ENCODE data around the gene CDH23. TPM values are rescaled to one million over a fixed set of nuclear protein-coding genes. Genes with fewer than 3 reads are reported as not detected.

CDH23 gene
- total RNA-seq, 1 experiment from 2014 or later, result 2.1 TPM

DNA sequence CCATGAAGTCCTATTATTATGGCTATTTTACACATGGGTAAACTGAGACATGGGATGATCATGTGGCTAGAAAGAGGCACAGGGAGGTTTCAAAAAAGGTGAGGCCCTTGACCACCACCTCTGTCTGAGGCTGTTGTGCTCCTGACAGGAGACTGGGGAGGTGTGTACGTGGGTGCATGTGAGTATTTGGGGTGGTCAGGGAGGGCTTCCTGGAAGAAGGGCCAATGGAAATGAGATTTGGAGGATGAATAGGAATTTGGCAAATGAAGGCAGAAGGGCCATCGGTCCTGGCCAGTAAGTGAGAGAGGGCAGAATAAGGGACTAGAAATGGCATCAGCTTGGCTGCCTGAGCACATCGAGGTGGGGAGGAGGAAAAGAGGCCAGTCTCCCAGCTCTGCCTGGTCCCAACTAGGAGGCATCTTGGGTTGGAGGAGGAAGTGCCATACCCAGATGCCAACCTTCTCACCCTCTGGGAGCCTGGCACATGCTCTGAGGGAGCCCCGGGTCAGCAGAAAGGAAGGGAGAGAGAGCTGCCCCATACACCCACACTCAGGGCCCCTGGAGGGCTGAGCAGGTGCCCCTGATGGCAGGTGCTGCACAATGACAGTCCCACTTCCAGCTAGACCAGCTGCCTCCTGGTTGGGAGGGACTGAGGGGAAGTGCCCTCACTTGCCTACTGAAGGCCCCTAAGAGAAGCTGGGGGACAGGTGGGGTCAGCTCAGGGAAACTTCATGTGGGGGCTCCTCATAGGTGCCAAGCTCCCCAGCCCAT lies 47.7 kb downstream of the CDH23 start:
- DNase-seq, result no peak
- no peak overlapping the region for H2AFZ ChIP-seq (ENCODE audit: low read length)
- H3K9me2 ChIP-seq (replicated peaks; ENCODE audit: insufficient read depth, low read length), result no peaks in the 10 kb centered on the region
- no peak overlapping the region for H3K4me2 ChIP-seq (ENCODE audit: low read depth, low read length, poor library complexity, severe bottlenecking)
- H3K9me3 ChIP-seq (ENCODE audit: low read length), result no peaks in the 10 kb centered on the region
- no peaks in the 10 kb centered on the region for H4K20me1 ChIP-seq (ENCODE audit: insufficient read depth, low read depth, low read length)
- H3K36me3 ChIP-seq (ENCODE audit: insufficient read depth, low read length), result no peaks in the 10 kb centered on the region
- no peaks in the 10 kb centered on the region for H3K27me3 ChIP-seq (ENCODE audit: low read length)
- H3K9ac ChIP-seq (ENCODE audit: low read length), result no peak overlapping the region
- no peaks in the 10 kb centered on the region for H3K79me2 ChIP-seq (ENCODE audit: low read length)
- H3K27ac ChIP-seq (ENCODE audit: low read length), result no peak overlapping the region
- H3K4me3 ChIP-seq (ENCODE audit: low read length), result no peak overlapping the region
- no peaks in the 10 kb centered on the region for H3K4me1 ChIP-seq (ENCODE audit: low read length)

DNA sequence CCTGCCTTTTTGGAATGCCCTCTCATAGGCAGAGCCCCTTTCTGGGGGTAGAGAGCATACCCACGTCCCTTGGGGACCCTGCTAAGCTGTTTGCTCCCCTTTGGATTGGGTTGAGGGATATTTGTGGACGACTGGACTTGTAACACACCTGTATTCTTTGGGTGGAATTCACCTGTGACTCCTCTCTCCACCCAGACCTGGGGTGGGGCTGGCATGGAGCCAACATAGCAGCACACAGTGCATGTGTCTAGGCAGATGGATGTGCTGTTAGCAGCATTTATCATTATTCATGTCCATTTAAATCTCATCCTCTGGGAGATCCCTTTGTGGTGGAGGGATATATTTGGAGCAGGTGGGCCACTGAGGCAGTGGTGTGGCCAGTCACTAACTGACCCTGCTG lies 51.0 kb downstream of the CDH23 start:
- Histone ChIP-seq H3K36me3 (ENCODE audit: insufficient read depth, low read length) (no peaks in the 10 kb centered on the region), H3K4me1 (ENCODE audit: low read length) (no peaks in the 10 kb centered on the region), H3K79me2 (ENCODE audit: low read length) (no peaks in the 10 kb centered on the region), H3K27ac (ENCODE audit: low read length) (no peak overlapping the region), H3K4me2 (ENCODE audit: low read depth, low read length, poor library complexity, severe bottlenecking) (no peak overlapping the region), H3K9me2 (replicated peaks; ENCODE audit: insufficient read depth, low read length) (no peaks in the 10 kb centered on the region), H3K27me3 (ENCODE audit: low read length) (no peaks in the 10 kb centered on the region), H3K9ac (ENCODE audit: low read length) (no peak overlapping the region), H3K4me3 (ENCODE audit: low read length) (no peak overlapping the region), H3K9me3 (ENCODE audit: low read length) (no peaks in the 10 kb centered on the region), H2AFZ (ENCODE audit: low read length) (no peak overlapping the region), H4K20me1 (ENCODE audit: insufficient read depth, low read depth, low read length) (no peaks in the 10 kb centered on the region)
- no peak for DNase-seq

- no peaks in the 10 kb centered on the region for H3K27me3 ChIP-seq (ENCODE audit: low read length)
- no peak for DNase-seq
These were observed 51.4 kb downstream of the CDH23 start for GRCh38 chr10:71448146-71448545.

GRCh38 chr10:71449026-71449425 lies 52.3 kb downstream of the CDH23 start:
- Histone ChIP-seq H3K79me2 (ENCODE audit: low read length) (no peaks in the 10 kb centered on the region), H3K27ac (ENCODE audit: low read length) (no peak overlapping the region), H3K4me2 (ENCODE audit: low read depth, low read length, poor library complexity, severe bottlenecking) (no peak overlapping the region), H3K4me1 (ENCODE audit: low read length) (no peaks in the 10 kb centered on the region), H3K9me3 (ENCODE audit: low read length) (no peaks in the 10 kb centered on the region), H3K4me3 (ENCODE audit: low read length) (no peak overlapping the region), H3K36me3 (ENCODE audit: insufficient read depth, low read length) (no peaks in the 10 kb centered on the region), H3K27me3 (ENCODE audit: low read length) (no peaks in the 10 kb centered on the region), H4K20me1 (ENCODE audit: insufficient read depth, low read depth, low read length) (no peaks in the 10 kb centered on the region), H3K9me2 (replicated peaks; ENCODE audit: insufficient read depth, low read length) (no peaks in the 10 kb centered on the region), H3K9ac (ENCODE audit: low read length) (no peak overlapping the region), H2AFZ (ENCODE audit: low read length) (no peak overlapping the region)
- DNase-seq, result no peak

More at GRCh38 chr10:71448146-71448545, 51.4 kb downstream of the CDH23 start:
- Histone ChIP-seq H3K4me2 (ENCODE audit: low read depth, low read length, poor library complexity, severe bottlenecking) (no peak overlapping the region), H3K36me3 (ENCODE audit: insufficient read depth, low read length) (no peaks in the 10 kb centered on the region), H3K9me2 (replicated peaks; ENCODE audit: insufficient read depth, low read length) (no peaks in the 10 kb centered on the region), H3K9ac (ENCODE audit: low read length) (no peak overlapping the region), H3K9me3 (ENCODE audit: low read length) (no peaks in the 10 kb centered on the region), H3K4me1 (ENCODE audit: low read length) (no peaks in the 10 kb centered on the region), H3K27ac (ENCODE audit: low read length) (no peak overlapping the region), H3K4me3 (ENCODE audit: low read length) (no peak overlapping the region), H3K79me2 (ENCODE audit: low read length) (no peaks in the 10 kb centered on the region), H2AFZ (ENCODE audit: low read length) (no peak overlapping the region), H4K20me1 (ENCODE audit: insufficient read depth, low read depth, low read length) (no peaks in the 10 kb centered on the region)

DNA sequence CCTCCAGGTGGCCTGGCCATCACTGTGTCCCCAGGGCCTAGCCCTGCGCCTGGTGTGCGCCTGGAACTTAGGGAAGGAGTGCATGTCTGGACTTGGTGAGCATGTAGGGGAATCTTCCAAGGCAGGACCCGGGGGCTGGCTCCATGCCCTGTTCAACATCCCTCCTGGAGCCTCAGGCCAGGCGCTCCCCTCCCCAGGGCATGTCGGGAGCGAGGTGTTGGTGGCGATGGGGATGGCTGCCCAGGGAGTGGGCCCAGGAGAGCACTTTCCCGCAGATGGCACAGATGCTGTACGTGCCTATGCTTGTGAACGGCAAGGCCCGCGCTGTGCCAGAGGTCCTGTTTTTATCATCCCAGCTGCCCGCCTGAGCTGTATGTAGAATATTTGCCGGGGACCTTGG lies 55.0 kb downstream of the CDH23 start:
- Histone ChIP-seq H3K36me3 (ENCODE audit: insufficient read depth, low read length) (no peaks in the 10 kb centered on the region), H3K4me2 (ENCODE audit: low read depth, low read length, poor library complexity, severe bottlenecking) (no peak overlapping the region), H3K4me3 (ENCODE audit: low read length) (no peak overlapping the region), H3K9ac (ENCODE audit: low read length) (no peak overlapping the region), H3K79me2 (ENCODE audit: low read length) (no peaks in the 10 kb centered on the region), H4K20me1 (ENCODE audit: insufficient read depth, low read depth, low read length) (no peaks in the 10 kb centered on the region), H3K27me3 (ENCODE audit: low read length) (no peaks in the 10 kb centered on the region), H3K27ac (ENCODE audit: low read length) (no peak overlapping the region), H3K9me3 (ENCODE audit: low read length) (no peaks in the 10 kb centered on the region), H3K9me2 (replicated peaks; ENCODE audit: insufficient read depth, low read length) (no peaks in the 10 kb centered on the region), H2AFZ (ENCODE audit: low read length) (no peak overlapping the region), H3K4me1 (ENCODE audit: low read length) (no peaks in the 10 kb centered on the region)
- DNase-seq, result no peak

GRCh38 chr10:71453186-71453585 lies 56.5 kb downstream of the CDH23 start:
- H4K20me1 ChIP-seq (ENCODE audit: insufficient read depth, low read depth, low read length), result no peaks in the 10 kb centered on the region
- H3K4me2 ChIP-seq (ENCODE audit: low read depth, low read length, poor library complexity, severe bottlenecking), result no peak overlapping the region
- DNase-seq, result no peak
- H2AFZ ChIP-seq (ENCODE audit: low read length), result no peak overlapping the region
- H3K9me2 ChIP-seq (replicated peaks; ENCODE audit: insufficient read depth, low read length), result no peaks in the 10 kb centered on the region
- H3K4me1 ChIP-seq (ENCODE audit: low read length), result no peaks in the 10 kb centered on the region
- no peaks in the 10 kb centered on the region for H3K27me3 ChIP-seq (ENCODE audit: low read length)
- H3K36me3 ChIP-seq (ENCODE audit: insufficient read depth, low read length), result no peaks in the 10 kb centered on the region
- H3K27ac ChIP-seq (ENCODE audit: low read length), result no peak overlapping the region
- H3K9ac ChIP-seq (ENCODE audit: low read length), result no peak overlapping the region
- no peaks in the 10 kb centered on the region for H3K9me3 ChIP-seq (ENCODE audit: low read length)
- no peaks in the 10 kb centered on the region for H3K79me2 ChIP-seq (ENCODE audit: low read length)
- no peak overlapping the region for H3K4me3 ChIP-seq (ENCODE audit: low read length)

DNA sequence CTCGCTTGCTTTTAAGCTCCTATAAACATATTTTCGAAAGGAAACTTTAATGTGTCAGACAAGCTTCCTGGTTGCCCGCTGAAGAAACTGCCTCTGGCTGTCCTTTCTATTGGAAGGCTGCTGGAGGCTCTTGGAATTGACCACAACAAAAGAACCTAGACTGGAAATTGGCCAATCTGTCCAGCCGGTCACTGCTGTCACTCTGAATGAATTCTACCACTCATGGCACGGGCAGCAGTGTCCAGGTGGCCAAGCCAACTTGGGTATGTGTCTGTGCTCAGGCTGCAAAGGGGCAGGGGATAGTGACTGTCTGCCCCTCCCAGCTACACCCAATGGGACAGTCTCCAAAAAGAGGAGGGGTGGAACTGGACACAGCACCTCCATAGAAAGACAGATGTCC lies 57.6 kb downstream of the CDH23 start:
- H3K36me3 ChIP-seq (ENCODE audit: insufficient read depth, low read length), result no peaks in the 10 kb centered on the region
- no peaks in the 10 kb centered on the region for H3K9me2 ChIP-seq (replicated peaks; ENCODE audit: insufficient read depth, low read length)
- H4K20me1 ChIP-seq (ENCODE audit: insufficient read depth, low read depth, low read length), result no peaks in the 10 kb centered on the region
- H3K27ac ChIP-seq (ENCODE audit: low read length), result no peak overlapping the region
- DNase-seq, result no peak
- H3K4me1 ChIP-seq (ENCODE audit: low read length), result no peaks in the 10 kb centered on the region
- H2AFZ ChIP-seq (ENCODE audit: low read length), result no peak overlapping the region
- H3K9ac ChIP-seq (ENCODE audit: low read length), result no peak overlapping the region
- H3K9me3 ChIP-seq (ENCODE audit: low read length), result no peaks in the 10 kb centered on the region
- H3K27me3 ChIP-seq (ENCODE audit: low read length), result no peaks in the 10 kb centered on the region
- H3K4me3 ChIP-seq (ENCODE audit: low read length), result no peak overlapping the region
- H3K79me2 ChIP-seq (ENCODE audit: low read length), result no peaks in the 10 kb centered on the region
- no peak overlapping the region for H3K4me2 ChIP-seq (ENCODE audit: low read depth, low read length, poor library complexity, severe bottlenecking)

DNA sequence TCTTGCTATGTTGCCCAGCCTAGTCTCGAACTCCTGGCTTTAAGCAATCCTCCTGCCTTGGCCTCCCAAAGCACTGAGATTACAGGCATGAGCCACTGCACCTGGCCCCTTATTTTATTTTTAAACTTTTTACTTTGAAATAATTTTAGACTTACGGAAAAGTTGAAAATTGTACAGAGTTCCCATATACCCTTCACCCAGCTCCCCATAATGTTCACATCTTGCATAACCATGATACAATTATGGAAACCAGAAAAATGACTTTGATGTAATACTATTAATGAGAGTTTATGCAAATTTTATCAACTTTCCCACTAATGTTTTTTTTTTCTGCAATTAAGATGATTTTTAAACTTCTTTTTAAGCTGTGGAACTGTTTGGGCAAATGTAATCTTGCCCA lies 58.3 kb downstream of the CDH23 start:
- Histone ChIP-seq H3K4me3 (ENCODE audit: low read length) (no peak overlapping the region), H3K79me2 (ENCODE audit: low read length) (no peaks in the 10 kb centered on the region)

More for the DNA sequence above, 58.3 kb downstream of the CDH23 start:
- H3K9ac ChIP-seq (ENCODE audit: low read length), result no peak overlapping the region
- DNase-seq, result no peak
- H4K20me1 ChIP-seq (ENCODE audit: insufficient read depth, low read depth, low read length), result no peaks in the 10 kb centered on the region
- no peak overlapping the region for H2AFZ ChIP-seq (ENCODE audit: low read length)
- H3K27ac ChIP-seq (ENCODE audit: low read length), result no peak overlapping the region
- no peaks in the 10 kb centered on the region for H3K9me2 ChIP-seq (replicated peaks; ENCODE audit: insufficient read depth, low read length)
- no peaks in the 10 kb centered on the region for H3K9me3 ChIP-seq (ENCODE audit: low read length)
- H3K4me1 ChIP-seq (ENCODE audit: low read length), result no peaks in the 10 kb centered on the region
- no peaks in the 10 kb centered on the region for H3K27me3 ChIP-seq (ENCODE audit: low read length)
- H3K4me2 ChIP-seq (ENCODE audit: low read depth, low read length, poor library complexity, severe bottlenecking), result no peak overlapping the region
- H3K36me3 ChIP-seq (ENCODE audit: insufficient read depth, low read length), result no peaks in the 10 kb centered on the region

Data from Karpas-422 (cell line).